ENCODE results near the gene CADPS.

DNA sequence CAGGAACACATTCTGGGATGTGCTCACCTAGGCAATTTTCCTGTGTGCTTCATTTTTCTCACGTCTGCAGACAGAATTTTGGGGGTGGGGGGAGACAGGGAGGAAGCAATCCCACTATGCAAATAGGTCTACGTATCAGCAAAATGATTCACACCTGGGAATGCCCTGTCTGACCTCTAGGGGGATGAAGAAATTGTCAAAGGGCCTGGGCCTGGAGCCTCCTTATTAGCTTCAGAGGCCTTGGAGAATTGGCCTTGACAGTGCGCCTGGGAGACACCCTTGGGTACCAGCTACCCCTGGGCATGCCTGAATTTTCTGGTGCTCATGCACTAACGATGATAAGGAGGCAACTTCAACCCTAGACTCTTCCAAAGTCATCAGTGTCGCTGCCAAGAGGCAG lies 207.5 kb downstream of the CADPS start:
- TF ChIP-seq, protein P1, sequence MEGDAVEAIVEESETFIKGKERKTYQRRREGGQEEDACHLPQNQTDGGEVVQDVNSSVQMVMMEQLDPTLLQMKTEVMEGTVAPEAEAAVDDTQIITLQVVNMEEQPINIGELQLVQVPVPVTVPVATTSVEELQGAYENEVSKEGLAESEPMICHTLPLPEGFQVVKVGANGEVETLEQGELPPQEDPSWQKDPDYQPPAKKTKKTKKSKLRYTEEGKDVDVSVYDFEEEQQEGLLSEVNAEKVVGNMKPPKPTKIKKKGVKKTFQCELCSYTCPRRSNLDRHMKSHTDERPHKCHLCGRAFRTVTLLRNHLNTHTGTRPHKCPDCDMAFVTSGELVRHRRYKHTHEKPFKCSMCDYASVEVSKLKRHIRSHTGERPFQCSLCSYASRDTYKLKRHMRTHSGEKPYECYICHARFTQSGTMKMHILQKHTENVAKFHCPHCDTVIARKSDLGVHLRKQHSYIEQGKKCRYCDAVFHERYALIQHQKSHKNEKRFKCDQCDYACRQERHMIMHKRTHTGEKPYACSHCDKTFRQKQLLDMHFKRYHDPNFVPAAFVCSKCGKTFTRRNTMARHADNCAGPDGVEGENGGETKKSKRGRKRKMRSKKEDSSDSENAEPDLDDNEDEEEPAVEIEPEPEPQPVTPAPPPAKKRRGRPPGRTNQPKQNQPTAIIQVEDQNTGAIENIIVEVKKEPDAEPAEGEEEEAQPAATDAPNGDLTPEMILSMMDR (IDR thresholded peaks at IDR 0.05) = no peak
- no peak for TF ChIP-seq POLR2A (IDR thresholded peaks at IDR 0.05)
- TF ChIP-seq POLR2AphosphoS5 (IDR thresholded peaks at IDR 0.05) = no peak
- TF ChIP-seq EP300 (IDR thresholded peaks at IDR 0.05) = no peak
